A673 (cell line): ENCODE measurements around the gene HDGF. TPM values are rescaled to one million over a fixed set of nuclear protein-coding genes. Genes with fewer than 3 reads are reported as not detected.

Source experiments
- BruUV-seq: library from RNA; stranded (reverse); fragments of 400-500 nt; replicated peaks from 2 replicates; lab custom pipeline; 2021; lab: Mats Ljungman, UMichigan
- CTCF ChIA-PET: fragments of 300-600 bp; sonication (Branson Sonifier 250); formaldehyde crosslinking; loops from one replicate; lab custom pipeline; 2022; ENCODE audit warnings: antibody characterized with exemption; lab: Charles Lee
- POLR2A ChIA-PET: fragments of 300-600 bp; sonication (Branson Sonifier 250); formaldehyde crosslinking; loops from one replicate; lab custom pipeline; 2022; ENCODE audit warnings: antibody characterized with exemption; ENCODE audit not compliant: low non-redundant PET; lab: Charles Lee
- DNase-seq: peaks from one replicate; pipeline ENCODE4 v3.0.0-alpha.2; 2015; ENCODE audit warnings: low spot score
- H3K27ac ChIP-seq: fragments of 200-600 bp; sonication (generic); 2 replicates; pipeline ENCODE4 v1.5.1; 2016; ENCODE audit warnings: mixed run types, low read depth, mild to moderate bottlenecking, mixed read lengths, antibody characterized with exemption, low read length; ENCODE audit not compliant: poor library complexity, severe bottlenecking
- H3K27me3 ChIP-seq: fragments of 200-600 bp; sonication (generic); replicated peaks from 2 replicates; pipeline ENCODE4 v1.6.1; 2017; ENCODE audit warnings: mixed run types, low read depth, mild to moderate bottlenecking, mixed read lengths, antibody characterized with exemption, low read length; ENCODE audit not compliant: insufficient read depth, poor library complexity
- H3K36me3 ChIP-seq: fragments of 200-600 bp; sonication (generic); 2 replicates; pipeline ENCODE4 v1.6.1; 2016; ENCODE audit warnings: mixed run types, mild to moderate bottlenecking, mixed read lengths, antibody characterized with exemption, low read length; ENCODE audit not compliant: insufficient read depth, poor library complexity, severe bottlenecking
- H3K4me1 ChIP-seq: fragments of 200-600 bp; sonication (generic); 2 replicates; pipeline ENCODE4 v1.6.1; 2017; ENCODE audit warnings: mixed run types, mild to moderate bottlenecking, mixed read lengths, antibody characterized with exemption, low read length; ENCODE audit not compliant: insufficient read depth, poor library complexity, severe bottlenecking
- H3K4me3 ChIP-seq: fragments of 200-600 bp; sonication (generic); 2 replicates; pipeline ENCODE4 v1.5.1; 2016; ENCODE audit warnings: low read depth, mixed run types, mild to moderate bottlenecking, mixed read lengths, low read length; ENCODE audit not compliant: poor library complexity, severe bottlenecking
- H3K9me3 ChIP-seq: fragments of 200-600 bp; sonication (generic); 2 replicates; pipeline ENCODE4 v1.6.1; 2016; ENCODE audit warnings: mixed run types, low read depth, mild to moderate bottlenecking, mixed read lengths, antibody characterized with exemption, low read length; ENCODE audit not compliant: poor library complexity, severe bottlenecking
- CTCF ChIP-seq: fragments of 300-800, 200-600 bp; sonication (generic); conservative IDR thresholded peaks from 2 replicates; pipeline ENCODE4 v1.5.1; 2017; ENCODE audit warnings: low read depth, mild to moderate bottlenecking, antibody characterized with exemption, low read length, moderate library complexity, mixed read lengths
- EZH2 ChIP-seq: fragments of 200-600 bp; sonication (generic); IDR thresholded peaks from 2 replicates; pipeline ENCODE4 v1.6.1; 2017; ENCODE audit warnings: borderline replicate concordance, low read depth, mild to moderate bottlenecking, mixed read lengths, antibody characterized with exemption, low read length; ENCODE audit not compliant: poor library complexity, severe bottlenecking
- intact Hi-C: fragments of 100-400 bp; cut with micrococcal nuclease; formaldehyde crosslinking; loops from one replicate; pipeline ENCODE4 v1.10.0; 2022; ENCODE audit not compliant: unreplicated experiment
- total RNA-seq: library from RNA; stranded (reverse); gene quantifications from 2 replicates; pipeline ENCODE4 v1.2.3, GENCODE V29; 2021

HDGF gene
- total RNA-seq, 1 experiment from 2014 or later: 536 TPM

- CTCF ChIA-PET: interaction anchor here (4.7 kb wide), 1 partner anchor 34 kb away, joined by 117 read pairs; the partner anchor contains the start of genes ISG20L2 and METTL25B
- Histone ChIP-seq H3K27ac (no peak overlapping the region), H3K36me3 (no peaks in the 10 kb centered on the region), H3K27me3 (no peaks in the 10 kb centered on the region), H3K4me1 (peaks cover 22% of the 10 kb centered on the region), H3K9me3 (no peaks in the 10 kb centered on the region), H3K4me3 (no peak overlapping the region)
- DNase-seq: peak; percentile 42
- no TSS peak for BruUV-seq
- POLR2A ChIA-PET: no interaction called here
- intact Hi-C loops: no loop called here
- TF ChIP-seq CTCF (no peak), EZH2 (no peak)
Observed at GRCh38 chr1:156692925-156693847, 58.3 kb downstream of the HDGF start.

GRCh38 chr1:156692441-156692924, 59.0 kb downstream of the HDGF start:
- Histone ChIP-seq H3K27ac (no peak overlapping the region), H3K4me3 (no peak overlapping the region), H3K9me3 (no peaks in the 10 kb centered on the region), H3K36me3 (no peaks in the 10 kb centered on the region), H3K4me1 (peaks cover 22% of the 10 kb centered on the region), H3K27me3 (no peaks in the 10 kb centered on the region)
- no peak for TF ChIP-seq CTCF
- TF ChIP-seq EZH2: no peak
- no TSS peak for BruUV-seq
- intact Hi-C loops: no loop called here
- DNase-seq: no peak
- POLR2A ChIA-PET: interaction anchor here (1.0 kb wide), 1 partner anchor 33 kb away, joined by 3 read pairs; no protein-coding TSS in a partner anchor
- CTCF ChIA-PET: interaction anchor here (0.6 to 4.7 kb wide), 3 partner anchors 13 to 34 kb away, joined by 4 to 117 read pairs (median 4); partner anchors contain the start of genes ISG20L2 and METTL25B

Other genes starting within 250 kb of the HDGF start
- 35.3 and 37.5 TPM in 2 replicates for gene IQGAP3, start 179.1 kb downstream of the HDGF start, total RNA-seq
- not detected in 2 replicates for gene TTC24, start 172.0 kb downstream of the HDGF start, total RNA-seq
- gene NAXE, start 159.9 kb downstream of the HDGF start, total RNA-seq: 125 and 138 TPM in 2 replicates
- gene GPATCH4, start 150.2 kb downstream of the HDGF start, total RNA-seq: 66.8 and 84.2 TPM in 2 replicates
- gene HAPLN2, start 132.3 kb downstream of the HDGF start, total RNA-seq: not detected in 2 replicates
- not detected in 2 replicates for gene BCAN, start 109.6 kb downstream of the HDGF start, total RNA-seq
- gene NES, start 74.3 kb downstream of the HDGF start, total RNA-seq: 8.7 and 12.3 TPM in 2 replicates
- gene CRABP2, start 46.1 kb downstream of the HDGF start, total RNA-seq: 1.1 and 4.0 TPM in 2 replicates
- gene METTL25B, start 23.2 kb downstream of the HDGF start, total RNA-seq: 20.2 TPM in 2 replicates
- 45.7 and 46.5 TPM in 2 replicates for gene ISG20L2, start 22.9 kb downstream of the HDGF start, total RNA-seq
- 85.7 and 92.9 TPM in 2 replicates for gene MRPL24, start 10.6 kb downstream of the HDGF start, total RNA-seq
- 121 and 125 TPM in 2 replicates for gene PRCC, start 15.9 kb upstream of the HDGF start, total RNA-seq
- gene SH2D2A, start 65.2 kb upstream of the HDGF start, total RNA-seq: 3.5 and 6.0 TPM in 2 replicates
- gene INSRR, start 107.4 kb upstream of the HDGF start, total RNA-seq: 0.11 and 0.15 TPM in 2 replicates
- 3.6 and 5.1 TPM in 2 replicates for gene NTRK1, start 109.2 kb upstream of the HDGF start, total RNA-seq
- gene PEAR1, start 142.0 kb upstream of the HDGF start, total RNA-seq: 0.35 and 0.52 TPM in 2 replicates
- not detected in 2 replicates for gene LRRC71, start 169.0 kb upstream of the HDGF start, total RNA-seq